NCI-H146 treated with DMSO at 0.1 percent for 48 hours (cell line): ENCODE data around the gene EFS.

Experiments used
- DNase-seq: peaks from one replicate; lab custom pipeline; 2025; ENCODE audit not compliant: unreplicated experiment; lab: John Stamatoyannopoulos, UW

The EFS gene

GRCh38 chr14:23380197-23380914 is 15.4 kb upstream of the EFS start:
- DNase-seq: no peak

DNA sequence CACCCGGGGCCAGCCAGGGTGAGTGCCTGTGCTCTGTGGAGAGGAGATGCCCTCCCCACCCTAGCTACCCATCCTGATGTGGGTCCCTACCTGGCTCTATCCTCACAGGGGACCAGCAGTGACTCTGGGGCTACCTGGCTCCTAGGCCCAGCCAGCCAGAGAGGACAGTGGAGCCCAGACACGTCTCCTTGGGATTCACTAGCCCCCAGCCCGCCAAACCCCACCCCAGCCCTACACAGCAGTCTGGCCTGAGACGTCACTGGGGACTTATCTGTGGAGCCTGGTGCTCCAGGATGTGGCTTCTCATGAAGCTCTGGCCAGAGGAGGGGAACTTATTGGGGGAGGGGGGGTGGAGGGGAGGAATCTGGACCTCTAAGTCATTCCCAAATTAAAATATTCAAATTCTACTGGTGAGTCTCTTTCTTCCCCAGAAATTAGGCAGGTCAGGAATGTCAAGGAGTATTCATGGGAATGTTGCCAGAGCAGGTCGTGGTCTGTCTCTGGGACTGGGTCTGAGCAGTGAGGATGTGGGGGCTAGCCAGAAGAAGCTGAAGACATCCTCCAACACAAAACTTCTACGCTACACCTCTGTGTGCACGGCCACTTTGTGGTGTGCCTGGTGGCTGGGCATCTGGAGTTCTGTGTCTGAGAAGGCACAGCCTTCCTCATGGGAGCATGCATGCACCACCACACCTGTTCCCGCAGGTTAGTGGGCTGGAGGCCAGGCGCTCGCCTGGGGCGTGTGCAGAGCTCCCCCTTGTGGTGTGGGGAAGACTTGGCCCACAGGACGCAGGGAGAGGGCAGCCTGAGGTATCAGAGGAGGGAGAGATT is 14.6 kb upstream of the EFS start:
- DNase-seq: peak; percentile 8

- DNase-seq: no peak
Measured at GRCh38 chr14:23378612-23379220, 13.7 kb upstream of the EFS start.

- DNase-seq: no peak
Measured at GRCh38 chr14:23377573-23378563, 12.9 kb upstream of the EFS start.

- DNase-seq: no peak
Measured at GRCh38 chr14:23377198-23377550, 12.2 kb upstream of the EFS start.

DNA sequence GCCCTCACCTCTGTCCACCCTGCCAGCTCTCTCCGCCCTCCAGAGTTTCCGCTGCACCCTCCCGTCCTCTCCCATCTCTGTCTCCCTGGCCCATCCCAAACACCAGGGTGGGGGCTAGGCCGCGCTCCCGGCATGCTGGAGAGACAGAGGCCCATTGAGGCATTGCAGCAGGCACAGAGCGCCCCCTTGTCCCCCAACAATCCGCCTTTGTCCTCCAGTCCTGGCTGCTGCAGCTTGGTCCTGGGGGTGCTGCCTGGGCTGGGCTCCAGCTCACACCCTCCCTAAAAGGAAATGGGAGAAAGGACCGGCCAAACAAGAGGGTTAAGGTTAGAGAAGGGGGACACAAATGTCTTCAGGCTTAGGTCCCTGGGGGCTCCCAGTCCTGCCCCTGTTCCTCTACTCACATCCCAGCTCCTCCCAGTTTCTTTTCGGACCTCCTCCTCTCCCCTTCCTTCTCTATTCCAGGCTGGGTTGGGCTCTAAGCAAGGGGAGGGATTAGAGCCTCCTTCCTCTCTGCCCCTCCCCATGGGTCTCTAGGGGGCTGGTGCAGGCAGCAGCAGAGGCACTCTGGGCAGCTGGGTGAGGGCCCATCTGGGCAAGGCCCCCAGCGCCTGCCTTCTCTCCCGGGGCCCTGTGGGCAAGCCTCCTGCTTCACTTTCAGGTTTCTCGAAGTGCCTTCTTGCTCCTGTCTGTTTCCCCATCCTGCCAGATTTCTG is 11.7 kb upstream of the EFS start, which contains the start of gene CMTM5:
TSS of gene CMTM5 (plus strand) at position 565 of the 716 bp plus-strand sequence. CDS start 206 bp downstream, outside the sequence.
- DNase-seq: no peak

GRCh38 chr14:23375527-23376251 is 10.7 kb upstream of the EFS start:
- no peak for DNase-seq

DNA sequence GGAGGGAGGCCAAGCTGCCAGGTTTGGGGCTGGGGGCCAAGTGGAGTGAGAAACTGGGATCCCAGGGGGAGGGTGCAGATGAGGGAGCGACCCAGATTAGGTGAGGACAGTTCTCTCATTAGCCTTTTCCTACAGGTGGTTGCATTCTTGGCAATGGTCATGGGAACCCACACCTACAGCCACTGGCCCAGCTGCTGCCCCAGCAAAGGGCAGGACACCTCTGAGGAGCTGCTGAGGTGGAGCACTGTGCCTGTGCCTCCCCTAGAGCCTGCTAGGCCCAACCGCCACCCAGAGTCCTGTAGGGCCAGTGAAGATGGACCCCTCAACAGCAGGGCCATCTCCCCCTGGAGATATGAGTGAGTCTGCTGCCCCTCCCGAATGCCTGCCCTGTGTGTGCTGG is 8.1 kb upstream of the EFS start:
- DNase-seq: no peak

DNA sequence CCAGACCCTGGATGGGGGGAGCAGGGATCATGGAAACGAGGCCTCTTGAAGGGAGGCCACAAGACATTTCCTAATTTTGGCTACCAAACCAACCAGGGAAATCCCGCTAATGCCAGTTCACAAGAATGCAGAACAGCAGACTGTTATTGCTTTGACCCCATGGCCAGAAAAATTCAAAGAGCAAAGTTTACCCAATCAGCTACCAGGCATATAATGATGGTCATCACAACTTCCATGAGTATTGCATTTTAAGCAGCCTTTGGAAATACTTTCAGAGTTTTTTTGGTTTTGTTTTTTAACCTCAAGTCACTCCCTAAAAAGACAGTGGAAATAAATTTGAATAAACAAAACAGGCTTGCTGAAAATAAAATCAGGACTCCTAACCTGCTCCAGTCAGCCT is 7.5 kb upstream of the EFS start, which contains the start of gene IL25:
TSS of gene IL25 (plus strand) at position 301 of the 400 bp plus-strand sequence.
- no peak for DNase-seq

GRCh38 chr14:23371865-23372264 is 6.9 kb upstream of the EFS start:
- no peak for DNase-seq

- DNase-seq: no peak
Measured at GRCh38 chr14:23370221-23370620, 5.2 kb upstream of the EFS start.

- no peak for DNase-seq
Measured at GRCh38 chr14:23366426-23366921, 1.5 kb upstream of the EFS start.

GRCh38 chr14:23365732-23366425 is 907 bp upstream of the EFS start:
- DNase-seq: no peak

GRCh38 chr14:23364164-23365035 is 572 bp downstream of the EFS start:
- no peak for DNase-seq

- DNase-seq: no peak
Measured at GRCh38 chr14:23362200-23362599, 2.8 kb downstream of the EFS start.

DNA sequence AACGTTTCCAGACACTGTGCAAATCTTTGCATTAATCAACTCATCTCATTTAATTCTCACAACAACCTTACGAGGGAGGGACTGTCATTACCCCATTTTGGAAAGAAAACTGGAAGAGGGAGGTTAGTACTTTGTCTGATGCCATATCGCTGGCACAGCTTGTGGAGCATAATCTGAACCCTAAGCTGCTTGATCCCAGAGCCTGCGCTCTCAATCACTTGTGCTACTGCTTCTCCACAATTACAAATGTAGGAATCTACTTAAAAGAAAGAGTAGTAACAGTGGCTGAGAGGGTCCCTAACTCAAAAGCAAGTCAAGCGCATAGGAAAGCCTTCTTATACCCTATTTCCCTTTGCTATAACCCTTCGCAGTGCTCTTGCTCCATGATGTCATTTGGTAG is 3.2 kb downstream of the EFS start:
- DNase-seq: no peak

- no peak for DNase-seq
Measured at GRCh38 chr14:23361320-23361719, 3.7 kb downstream of the EFS start.

GRCh38 chr14:23360496-23360895 is 4.5 kb downstream of the EFS start:
- DNase-seq: no peak
